ENCODE data around the gene TOLLIP. TPM values are rescaled to one million over a fixed set of nuclear protein-coding genes. Genes with fewer than 3 reads are reported as not detected.

TOLLIP gene
- total and polyA plus RNA-seq, 10 donors, result 16.1 to 67.4 (median 46.2) TPM

GRCh38 chr11:1256257-1257045 is 53.0 kb downstream of the TOLLIP start:
- Histone ChIP-seq H3K27ac (no peak overlapping the region), H3K4me3 (no peak overlapping the region), H3K36me3 (no peaks in the 10 kb centered on the region), H3K27me3 (replicated peaks in 1 of 7) (peaks cover 0 to 8% (median 0%) of the 10 kb centered on the region in 7 donors), H3K9me3 (no peaks in the 10 kb centered on the region), H3K4me1 (peaks cover 0 to under 1% (median 0%) of the 10 kb centered on the region in 6 donors)
- no peak for DNase-seq
- TF ChIP-seq POLR2A (IDR thresholded peaks at IDR 0.05) (no peak), POLR2AphosphoS5 (IDR thresholded peaks at IDR 0.05) (no peak)
- TF ChIP-seq, protein P1, sequence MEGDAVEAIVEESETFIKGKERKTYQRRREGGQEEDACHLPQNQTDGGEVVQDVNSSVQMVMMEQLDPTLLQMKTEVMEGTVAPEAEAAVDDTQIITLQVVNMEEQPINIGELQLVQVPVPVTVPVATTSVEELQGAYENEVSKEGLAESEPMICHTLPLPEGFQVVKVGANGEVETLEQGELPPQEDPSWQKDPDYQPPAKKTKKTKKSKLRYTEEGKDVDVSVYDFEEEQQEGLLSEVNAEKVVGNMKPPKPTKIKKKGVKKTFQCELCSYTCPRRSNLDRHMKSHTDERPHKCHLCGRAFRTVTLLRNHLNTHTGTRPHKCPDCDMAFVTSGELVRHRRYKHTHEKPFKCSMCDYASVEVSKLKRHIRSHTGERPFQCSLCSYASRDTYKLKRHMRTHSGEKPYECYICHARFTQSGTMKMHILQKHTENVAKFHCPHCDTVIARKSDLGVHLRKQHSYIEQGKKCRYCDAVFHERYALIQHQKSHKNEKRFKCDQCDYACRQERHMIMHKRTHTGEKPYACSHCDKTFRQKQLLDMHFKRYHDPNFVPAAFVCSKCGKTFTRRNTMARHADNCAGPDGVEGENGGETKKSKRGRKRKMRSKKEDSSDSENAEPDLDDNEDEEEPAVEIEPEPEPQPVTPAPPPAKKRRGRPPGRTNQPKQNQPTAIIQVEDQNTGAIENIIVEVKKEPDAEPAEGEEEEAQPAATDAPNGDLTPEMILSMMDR (IDR thresholded peaks at IDR 0.05 in 8 of 11, conservative IDR thresholded peaks at IDR 0.05 in 3 of 11), result no peak
- 62 to 88% (median 66%) methylated on average over 8 to 26 of the region's 26 CpGs for WGBS, 5 donors
- intact Hi-C loops (cut with DNase I; ENCODE audit: low total_unique reads), result no loop called here

DNA sequence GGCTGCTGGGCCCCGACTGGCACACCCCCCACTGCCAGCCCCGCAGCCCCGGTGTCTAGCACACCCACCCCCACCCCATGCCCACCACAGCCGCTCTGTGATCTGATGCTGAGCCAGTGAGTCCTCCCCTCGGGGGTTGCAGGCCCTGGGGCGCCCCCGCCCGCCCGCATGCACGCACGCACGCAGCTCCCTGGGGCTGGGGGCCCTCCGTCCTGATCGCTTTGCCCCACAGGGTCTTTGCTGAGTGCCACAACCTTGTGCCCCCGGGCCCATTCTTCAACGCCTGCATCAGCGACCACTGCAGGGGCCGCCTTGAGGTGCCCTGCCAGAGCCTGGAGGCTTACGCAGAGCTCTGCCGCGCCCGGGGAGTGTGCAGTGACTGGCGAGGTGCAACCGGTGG is 54.3 kb downstream of the TOLLIP start:
- Histone ChIP-seq H3K9me3 (no peaks in the 10 kb centered on the region), H3K36me3 (no peaks in the 10 kb centered on the region), H3K27ac (no peak overlapping the region), H3K4me1 (no peaks in the 10 kb centered on the region), H3K4me3 (no peak overlapping the region), H3K27me3 (replicated peaks in 1 of 7) (peaks cover 0 to 8% (median 0%) of the 10 kb centered on the region in 7 donors)
- TF ChIP-seq, protein P1 (IDR thresholded peaks at IDR 0.05 in 8 of 11, conservative IDR thresholded peaks at IDR 0.05 in 3 of 11), result no peak
- no peak for TF ChIP-seq POLR2A (IDR thresholded peaks at IDR 0.05)
- no peak for TF ChIP-seq POLR2AphosphoS5 (IDR thresholded peaks at IDR 0.05)
- intact Hi-C loops (cut with DNase I; ENCODE audit: low total_unique reads), result no loop called here
- DNase-seq, result no peak
- WGBS, 5 donors, result 79 to 90% (median 87%) methylated on average over 5 to 24 of the region's 24 CpGs

- WGBS, 5 donors, result 90 to 95% (median 92%) methylated on average over 15 to 19 of the region's 19 CpGs
- peaks cover 0 to 8% (median 0%) of the 10 kb centered on the region in 7 donors for H3K27me3 ChIP-seq (replicated peaks in 1 of 7)
- H3K27ac ChIP-seq, result no peak overlapping the region
- no peaks in the 10 kb centered on the region for H3K9me3 ChIP-seq
- TF ChIP-seq, protein P1 (IDR thresholded peaks at IDR 0.05 in 8 of 11, conservative IDR thresholded peaks at IDR 0.05 in 3 of 11), result no peak
- TF ChIP-seq POLR2A (IDR thresholded peaks at IDR 0.05) (no peak), POLR2AphosphoS5 (IDR thresholded peaks at IDR 0.05) (no peak)
- no peaks in the 10 kb centered on the region for H3K36me3 ChIP-seq
- H3K4me3 ChIP-seq, result no peak overlapping the region
- intact Hi-C loops (cut with DNase I; ENCODE audit: low total_unique reads), result no loop called here
- no peaks in the 10 kb centered on the region for H3K4me1 ChIP-seq
- DNase-seq, result no peak
These were observed 54.7 kb downstream of the TOLLIP start for GRCh38 chr11:1254733-1255132.

DNA sequence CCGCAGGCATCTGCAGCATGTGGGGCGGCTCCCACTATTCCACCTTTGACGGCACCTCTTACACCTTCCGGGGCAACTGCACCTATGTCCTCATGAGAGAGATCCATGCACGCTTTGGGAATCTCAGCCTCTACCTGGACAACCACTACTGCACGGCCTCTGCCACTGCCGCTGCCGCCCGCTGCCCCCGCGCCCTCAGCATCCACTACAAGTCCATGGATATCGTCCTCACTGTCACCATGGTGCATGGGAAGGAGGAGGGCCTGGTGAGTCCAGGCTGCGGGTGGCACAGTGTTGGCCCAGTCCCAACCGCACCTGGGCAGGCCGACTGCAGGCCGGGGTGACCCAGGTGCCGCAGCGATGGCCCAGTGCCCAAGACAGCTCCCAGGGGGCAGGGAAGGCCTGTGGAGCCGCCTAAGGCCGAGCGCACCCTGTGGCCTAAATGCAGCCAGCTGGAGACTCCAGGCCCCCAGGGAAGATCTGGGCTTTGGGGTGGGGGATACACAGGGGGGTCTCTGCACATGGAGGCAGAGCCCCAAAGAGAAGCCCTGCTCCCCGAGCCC is 55.3 kb downstream of the TOLLIP start:
- DNase-seq, result no peak
- Histone ChIP-seq H3K36me3 (no peaks in the 10 kb centered on the region), H3K9me3 (no peaks in the 10 kb centered on the region), H3K27me3 (replicated peaks in 1 of 7) (peaks cover 0 to 8% (median 0%) of the 10 kb centered on the region in 7 donors), H3K4me3 (no peak overlapping the region), H3K4me1 (no peaks in the 10 kb centered on the region), H3K27ac (no peak overlapping the region)
- no peak for TF ChIP-seq POLR2A (IDR thresholded peaks at IDR 0.05)
- TF ChIP-seq, protein P1 (IDR thresholded peaks at IDR 0.05 in 8 of 11, conservative IDR thresholded peaks at IDR 0.05 in 3 of 11), result no peak
- TF ChIP-seq POLR2AphosphoS5 (IDR thresholded peaks at IDR 0.05), result no peak
- intact Hi-C loops (cut with DNase I; ENCODE audit: low total_unique reads), result no loop called here
- WGBS, 5 donors, result 87 to 98% (median 94%) methylated on average over 11 to 22 of the region's 22 CpGs
